Activated B cell treated with CpG ODN at 0.5 μM for 24 hours (primary cell): ENCODE data around the gene WDR73. TPM values are rescaled to one million over a fixed set of nuclear protein-coding genes. Genes with fewer than 3 reads are reported as not detected.
A peak's percentile ranks its signal among the peaks of the same experiment; 100 is the strongest.

Source experiments
- ATAC-seq: fragments of 200-7000 bp; cut with Tn5 transposase; one replicate; pipeline ENCODE4 v1.10.0; 2021; ENCODE audit warnings: low read depth, mild to moderate bottlenecking, moderate library complexity
- CTCF ChIA-PET: fragments of 350-600 bp; sonication (Branson Sonifier 250); formaldehyde crosslinking; loops from one replicate; lab custom pipeline; 2021; ENCODE audit warnings: antibody characterized with exemption; lab: Charles Lee
- POLR2A ChIA-PET: fragments of 350-600 bp; sonication (Branson Sonifier 250); formaldehyde crosslinking; loops from one replicate; lab custom pipeline; 2021; ENCODE audit warnings: antibody characterized with exemption; lab: Charles Lee
- DNase-seq: peaks from one replicate; pipeline ENCODE4 v3.0.0; 2022
- H3K27ac Mint-ChIP-seq: one replicate; pipeline ENCODE4 v1.8.0; 2020; ENCODE audit warnings: mixed read lengths
- H3K27me3 Mint-ChIP-seq: one replicate; pipeline ENCODE4 v1.8.0; 2021; ENCODE audit warnings: mixed read lengths
- H3K36me3 Mint-ChIP-seq: one replicate; pipeline ENCODE4 v1.8.0; 2021; ENCODE audit warnings: low read depth, mixed read lengths
- H3K4me1 Mint-ChIP-seq: one replicate; pipeline ENCODE4 v1.8.0; 2021; ENCODE audit warnings: mixed read lengths
- H3K4me3 Mint-ChIP-seq: one replicate; pipeline ENCODE4 v1.8.0; 2020; ENCODE audit warnings: mild to moderate bottlenecking, mixed read lengths
- H3K9me3 Mint-ChIP-seq: one replicate; pipeline ENCODE4 v1.8.0; 2020; ENCODE audit warnings: mixed read lengths
- intact Hi-C: fragments of 100-400 bp; cut with micrococcal nuclease; formaldehyde crosslinking; loops from one replicate; pipeline ENCODE4 v1.15.1; 2024
- total RNA-seq: library from RNA; stranded (reverse); gene quantifications from 2 replicates; pipeline ENCODE4 v1.2.3, GENCODE V29; 2022
- TF ChIP-seq, protein P1 (sequence below): fragments of 200-600 bp; IDR thresholded peaks from one replicate; pipeline ENCODE4 v1.8.0; 2022; ENCODE audit warnings: antibody characterized with exemption, mild to moderate bottlenecking

The WDR73 gene
- total RNA-seq, 1 donor from 2014 or later = 38.9 TPM

DNA sequence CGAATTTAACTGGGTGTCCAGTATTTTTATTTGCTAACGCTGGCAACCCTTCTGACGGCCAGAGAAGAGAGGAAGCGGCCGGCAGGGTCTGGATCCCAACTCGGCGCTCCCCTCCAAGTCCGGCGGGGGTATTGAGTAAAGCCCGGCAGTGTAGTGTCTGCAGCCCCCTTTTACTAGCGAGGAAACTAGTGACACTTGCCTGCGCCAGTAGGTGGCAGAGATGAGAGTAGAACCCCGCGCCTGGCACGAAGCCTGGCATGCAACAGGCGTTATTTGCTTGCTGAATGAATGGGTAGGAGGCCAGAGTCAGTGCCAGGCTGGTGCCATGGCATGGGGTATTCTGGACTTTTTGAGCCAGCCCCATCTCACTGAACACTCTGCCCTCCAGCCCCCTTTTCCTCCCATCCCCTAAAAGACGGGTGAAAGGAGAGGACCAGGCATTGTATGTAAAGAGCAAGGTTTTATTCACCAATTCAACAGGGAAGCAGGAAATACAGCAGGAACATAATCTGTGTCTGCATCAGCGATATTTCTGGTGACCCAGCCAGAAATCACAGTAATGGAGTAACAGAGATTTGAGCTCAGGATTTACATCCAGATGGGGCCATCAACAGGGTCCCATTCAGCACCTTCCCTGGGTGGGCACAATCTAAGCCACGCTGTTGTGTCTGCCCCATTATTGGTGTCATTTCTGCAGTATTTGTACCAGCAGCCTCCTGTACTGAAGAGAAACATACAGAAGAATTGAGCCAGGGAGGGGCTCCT is 788 bp upstream of the WDR73 start:
- ATAC-seq (peak; percentile 56), DNase-seq (peak; percentile 63)
- peak overlapping the region; percentile 99 for H3K4me3 Mint-ChIP-seq
- TF ChIP-seq, protein P1, sequence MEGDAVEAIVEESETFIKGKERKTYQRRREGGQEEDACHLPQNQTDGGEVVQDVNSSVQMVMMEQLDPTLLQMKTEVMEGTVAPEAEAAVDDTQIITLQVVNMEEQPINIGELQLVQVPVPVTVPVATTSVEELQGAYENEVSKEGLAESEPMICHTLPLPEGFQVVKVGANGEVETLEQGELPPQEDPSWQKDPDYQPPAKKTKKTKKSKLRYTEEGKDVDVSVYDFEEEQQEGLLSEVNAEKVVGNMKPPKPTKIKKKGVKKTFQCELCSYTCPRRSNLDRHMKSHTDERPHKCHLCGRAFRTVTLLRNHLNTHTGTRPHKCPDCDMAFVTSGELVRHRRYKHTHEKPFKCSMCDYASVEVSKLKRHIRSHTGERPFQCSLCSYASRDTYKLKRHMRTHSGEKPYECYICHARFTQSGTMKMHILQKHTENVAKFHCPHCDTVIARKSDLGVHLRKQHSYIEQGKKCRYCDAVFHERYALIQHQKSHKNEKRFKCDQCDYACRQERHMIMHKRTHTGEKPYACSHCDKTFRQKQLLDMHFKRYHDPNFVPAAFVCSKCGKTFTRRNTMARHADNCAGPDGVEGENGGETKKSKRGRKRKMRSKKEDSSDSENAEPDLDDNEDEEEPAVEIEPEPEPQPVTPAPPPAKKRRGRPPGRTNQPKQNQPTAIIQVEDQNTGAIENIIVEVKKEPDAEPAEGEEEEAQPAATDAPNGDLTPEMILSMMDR = peak; percentile 25
- peaks cover 20% of the 10 kb centered on the region for H3K36me3 Mint-ChIP-seq
- peaks cover 45% of the 10 kb centered on the region for H3K4me1 Mint-ChIP-seq
- ChIA-PET CTCF (interaction anchor here (1.4 to 3.9 kb wide), 5 partner anchors 23 to 274 kb away, joined by 3 to 15 read pairs (median 4); no protein-coding TSS in a partner anchor), POLR2A (interaction anchor here (0.6 to 6.4 kb wide), 14 partner anchors 10 to 389 kb away, joined by 3 to 70 read pairs (median 4); partner anchors contain the start of genes SEC11A and ZSCAN2)
- H3K27ac Mint-ChIP-seq = peak overlapping the region; percentile 95
- H3K9me3 Mint-ChIP-seq = no peaks in the 10 kb centered on the region
- H3K27me3 Mint-ChIP-seq = no peaks in the 10 kb centered on the region
- intact Hi-C loops = loop anchor here (1.0 to 10.0 kb wide), 10 partner anchors 24 to 390 kb away; partner anchors contain the start of genes PDE8A, SEC11A and ZNF592

DNA sequence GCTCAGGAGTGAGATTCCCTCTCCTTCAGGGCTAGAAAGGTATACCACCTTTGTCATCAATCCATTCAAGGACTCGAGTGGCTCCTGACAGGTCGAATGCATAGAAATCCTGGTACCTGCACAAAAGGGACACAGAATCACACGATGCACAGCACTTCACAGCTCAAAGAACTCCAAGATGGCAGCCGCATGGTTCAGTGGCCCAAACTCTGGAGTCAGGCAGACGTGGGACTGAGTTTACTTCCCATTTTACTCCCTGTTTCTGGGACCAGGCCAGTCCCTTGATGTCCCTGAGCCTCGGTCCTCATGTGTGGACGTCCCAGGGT is 536 bp downstream of the WDR73 start:
- Mint-ChIP-seq H3K27ac (peak overlapping the region; percentile 95), H3K27me3 (no peaks in the 10 kb centered on the region), H3K4me1 (peaks cover 32% of the 10 kb centered on the region), H3K4me3 (peak overlapping the region; percentile 99), H3K9me3 (no peaks in the 10 kb centered on the region), H3K36me3 (peaks cover 28% of the 10 kb centered on the region)
- ChIA-PET POLR2A (interaction anchor here (0.5 to 6.4 kb wide), 13 partner anchors 9 to 642 kb away, joined by 3 to 70 read pairs (median 6); partner anchors contain the start of genes SEC11A, ZNF592 and ZSCAN2), CTCF (interaction anchor here (0.8 to 3.9 kb wide), 5 partner anchors 34 to 275 kb away, joined by 3 to 15 read pairs (median 4); no protein-coding TSS in a partner anchor)
- DNase-seq = no peak
- ATAC-seq = no peak
- intact Hi-C loops = loop anchor here (10.0 kb wide), 1 partner anchor 391 kb away; no protein-coding TSS in a partner anchor
- TF ChIP-seq, protein P1 = no peak

DNA sequence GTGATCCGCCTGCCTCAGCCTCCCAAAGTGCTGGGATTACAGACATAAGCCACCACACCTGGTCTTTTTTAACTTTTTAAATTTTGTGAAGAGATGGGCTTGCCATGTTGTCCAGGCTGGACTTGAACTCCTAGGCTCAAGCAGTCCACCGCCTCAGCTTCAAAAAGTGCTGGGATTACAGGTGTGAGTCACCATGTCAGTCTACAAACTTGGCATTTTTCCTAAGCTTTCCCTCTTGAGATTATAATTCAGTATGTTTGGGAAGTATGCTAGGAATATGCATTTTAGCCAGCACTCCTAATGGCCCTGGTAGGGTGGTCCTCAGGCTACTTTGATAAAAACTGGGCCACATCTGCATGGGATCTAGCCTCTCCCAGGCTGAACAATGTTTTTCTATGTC is 4.4 kb downstream of the WDR73 start:
- H3K9me3 Mint-ChIP-seq = no peaks in the 10 kb centered on the region
- DNase-seq (no peak), ATAC-seq (no peak)
- no peaks in the 10 kb centered on the region for H3K27me3 Mint-ChIP-seq
- intact Hi-C loops = loop anchor here (10.0 kb wide), 1 partner anchor 395 kb away; no protein-coding TSS in a partner anchor
- H3K4me1 Mint-ChIP-seq = peaks cover 18% of the 10 kb centered on the region
- peaks cover 66% of the 10 kb centered on the region for H3K36me3 Mint-ChIP-seq
- ChIA-PET POLR2A (interaction anchor here (0.6 to 1.8 kb wide), 3 partner anchors 12 to 132 kb away, joined by 3 to 5 read pairs (median 3); no protein-coding TSS in a partner anchor), CTCF (interaction anchor here (1.2 kb wide), 2 partner anchors 62 to 361 kb away, joined by 5 read pairs; no protein-coding TSS in a partner anchor)
- H3K4me3 Mint-ChIP-seq = no peak overlapping the region
- no peak overlapping the region for H3K27ac Mint-ChIP-seq
- TF ChIP-seq, protein P1 = no peak

DNA sequence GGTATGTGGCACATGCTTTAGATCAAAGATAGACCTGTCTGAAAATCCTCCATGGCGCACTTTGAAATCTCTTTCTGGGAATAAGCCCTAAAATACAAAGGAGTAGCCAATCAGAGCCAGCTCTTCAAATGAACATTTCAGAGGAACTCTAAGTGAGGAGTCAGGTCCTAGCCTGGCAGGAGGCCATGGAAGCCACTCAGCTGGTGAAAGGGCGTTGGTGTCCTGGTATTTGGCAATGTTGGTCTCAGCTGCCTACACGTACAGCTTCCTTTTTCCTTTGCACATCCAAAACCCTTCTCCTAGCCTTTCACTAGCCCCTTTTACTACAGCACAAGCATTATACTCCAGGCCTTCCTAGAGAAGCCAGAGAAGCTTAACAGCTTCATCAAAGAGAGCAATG is 5.5 kb downstream of the WDR73 start:
- H3K4me3 Mint-ChIP-seq = no peak overlapping the region

More for the DNA sequence above, 5.5 kb downstream of the WDR73 start:
- intact Hi-C loops = no loop called here
- H3K27me3 Mint-ChIP-seq = no peaks in the 10 kb centered on the region
- H3K36me3 Mint-ChIP-seq = peaks cover 66% of the 10 kb centered on the region
- ATAC-seq = no peak
- ChIA-PET POLR2A (interaction anchor here (0.6 to 1.8 kb wide), 3 partner anchors 11 to 76 kb away, joined by 3 to 5 read pairs (median 5); no protein-coding TSS in a partner anchor), CTCF (interaction anchor here (1.2 kb wide), 1 partner anchor 362 kb away, joined by 5 read pairs; no protein-coding TSS in a partner anchor)
- TF ChIP-seq, protein P1 = no peak
- H3K9me3 Mint-ChIP-seq = no peaks in the 10 kb centered on the region
- H3K4me1 Mint-ChIP-seq = peaks cover 14% of the 10 kb centered on the region
- H3K27ac Mint-ChIP-seq = no peak overlapping the region
- no peak for DNase-seq
